Activated CD4-positive, alpha-beta T cell treated with anti-CD3 and anti-CD28 coated beads for 4 hours (primary cell): ENCODE measurements around the gene SDC1.
"Not testable (repeated sequence)": the region's sequence is repeated elsewhere in the genome, so short reads cannot be mapped to it uniquely, and the experiment has no call there.

Experiments
- DNase-seq, 2 donors: peaks; one replicate each; pipeline ENCODE4 v3.0.0-alpha.2; 2020

Gene SDC1

GRCh38 chr2:20195431-20196033 is 29.4 kb downstream of the SDC1 start:
- no peak for DNase-seq

- not testable (repeated sequence) for DNase-seq
Observed at GRCh38 chr2:20195016-20195411, 29.9 kb downstream of the SDC1 start.

- no peak for DNase-seq
Observed at GRCh38 chr2:20194097-20195015, 30.6 kb downstream of the SDC1 start.

GRCh38 chr2:20193185-20193584 is 31.7 kb downstream of the SDC1 start:
- DNase-seq = no peak

GRCh38 chr2:20192781-20193180 is 32.1 kb downstream of the SDC1 start:
- DNase-seq = no peak

GRCh38 chr2:20191714-20192569 is 33.0 kb downstream of the SDC1 start:
- DNase-seq = no peak

GRCh38 chr2:20190876-20191713 is 33.8 kb downstream of the SDC1 start:
- DNase-seq = no peak

- DNase-seq = no peak
Observed at GRCh38 chr2:20190170-20190569, 34.8 kb downstream of the SDC1 start.

- DNase-seq = no peak
Observed at GRCh38 chr2:20189299-20189931, 35.5 kb downstream of the SDC1 start.

- DNase-seq = no peak
Observed at GRCh38 chr2:20188851-20189250, 36.1 kb downstream of the SDC1 start.

GRCh38 chr2:20188201-20188600 is 36.7 kb downstream of the SDC1 start:
- DNase-seq = no peak

- no peak for DNase-seq
Observed at GRCh38 chr2:20187331-20187730, 37.6 kb downstream of the SDC1 start.

- no peak for DNase-seq
Observed at GRCh38 chr2:20186855-20187187, 38.1 kb downstream of the SDC1 start.

GRCh38 chr2:20186078-20186854 is 38.7 kb downstream of the SDC1 start:
- DNase-seq = no peak

- DNase-seq = no peak
Observed at GRCh38 chr2:20185176-20186022, 39.5 kb downstream of the SDC1 start.

- DNase-seq = no peak
Observed at GRCh38 chr2:20184067-20184938, 40.6 kb downstream of the SDC1 start.

GRCh38 chr2:20183373-20183772 is 41.6 kb downstream of the SDC1 start:
- no peak for DNase-seq

- no peak for DNase-seq
Observed at GRCh38 chr2:20182241-20182931, 42.5 kb downstream of the SDC1 start.

- DNase-seq = no peak
Observed at GRCh38 chr2:20181761-20182160, 43.2 kb downstream of the SDC1 start.
